Prostate gland (tissue), 2 donors: ENCODE measurements around the gene NPC1L1.

Experiments
- CTCF ChIP-seq, 4 experiments: fragments of 200-600 bp in 2 of 4; fragments of 450-650 bp in 2 of 4; sonication (generic) in 2 of 4; IDR thresholded peaks; 1 replicate in 3 of 4; 2 replicates in 1 of 4; pipeline ENCODE4 v1.5.1; 2016 to 2019; ENCODE audit warnings: antibody characterized with exemption in 4 of 4, mild to moderate bottlenecking in 2 of 4, moderate library complexity in 2 of 4
- POLR2A ChIP-seq: fragments of 450-650 bp; IDR thresholded peaks from one replicate; pipeline ENCODE4 v1.6.1; 2016; ENCODE audit warnings: antibody characterized with exemption, mild to moderate bottlenecking
- POLR2AphosphoS5 ChIP-seq: sonication (generic); formaldehyde crosslinking; IDR thresholded peaks from one replicate; pipeline ENCODE4 v1.6.1; 2017; ENCODE audit warnings: antibody characterized with exemption

- TF ChIP-seq CTCF (IDR thresholded peaks at IDR 0.05) (no peak), POLR2A (no peak), POLR2AphosphoS5 (peak; percentile 74)
Observed at GRCh38 chr7:44547536-44548231, 6.6 kb upstream of the NPC1L1 start.
